ENCODE results near the gene SULT1C2.

The SULT1C2 gene

GRCh38 chr2:108257757-108258331 lies 30.9 kb upstream of the SULT1C2 start:
- no peak for TF ChIP-seq CTCF (IDR thresholded peaks at IDR 0.05; ENCODE audit: low read depth, low read length, missing control alignments)
- in situ Hi-C loops (cut with HindIII; ENCODE audit: low sequenced_read_pairs), result no loop called here
- no peak for DNase-seq (ENCODE audit: low read depth)
- no peak overlapping the region for H3K4me3 ChIP-seq (ENCODE audit: low read depth, low read length)

DNA sequence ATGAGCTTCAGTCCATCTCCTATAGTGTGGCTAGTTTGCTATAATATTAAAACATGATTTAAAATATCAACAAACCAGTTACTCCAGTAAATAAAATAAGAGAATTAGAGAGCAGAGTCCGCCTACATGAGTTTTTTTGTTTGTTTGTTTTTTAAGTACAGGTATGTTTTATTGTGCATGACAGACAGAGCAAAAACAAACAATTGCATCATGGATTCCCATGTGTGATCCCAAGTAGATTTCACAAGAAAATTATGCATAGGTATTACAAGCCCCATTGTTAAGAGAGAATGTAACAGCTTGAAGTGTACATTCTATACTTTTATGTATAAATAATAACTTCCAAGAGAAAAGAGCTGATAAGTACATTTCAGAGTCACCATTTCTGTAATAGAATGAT lies 27.9 kb upstream of the SULT1C2 start:
- in situ Hi-C loops (cut with HindIII; ENCODE audit: low sequenced_read_pairs), result no loop called here
- no peak for TF ChIP-seq CTCF (IDR thresholded peaks at IDR 0.05; ENCODE audit: low read depth, low read length, missing control alignments)
- no peak overlapping the region for H3K4me3 ChIP-seq (ENCODE audit: low read depth, low read length)
- no peak for DNase-seq (ENCODE audit: low read depth)

GRCh38 chr2:108262036-108262435 lies 26.7 kb upstream of the SULT1C2 start:
- no peak for DNase-seq (ENCODE audit: low read depth)
- in situ Hi-C loops (cut with HindIII; ENCODE audit: low sequenced_read_pairs), result no loop called here
- H3K4me3 ChIP-seq (ENCODE audit: low read depth, low read length), result no peak overlapping the region
- no peak for TF ChIP-seq CTCF (IDR thresholded peaks at IDR 0.05; ENCODE audit: low read depth, low read length, missing control alignments)

- in situ Hi-C loops (cut with HindIII; ENCODE audit: low sequenced_read_pairs), result no loop called here
- no peak for DNase-seq (ENCODE audit: low read depth)
- no peak for TF ChIP-seq CTCF (IDR thresholded peaks at IDR 0.05; ENCODE audit: low read depth, low read length, missing control alignments)
- H3K4me3 ChIP-seq (ENCODE audit: low read depth, low read length), result no peak overlapping the region
Observed at GRCh38 chr2:108263401-108263800, 25.3 kb upstream of the SULT1C2 start.

DNA sequence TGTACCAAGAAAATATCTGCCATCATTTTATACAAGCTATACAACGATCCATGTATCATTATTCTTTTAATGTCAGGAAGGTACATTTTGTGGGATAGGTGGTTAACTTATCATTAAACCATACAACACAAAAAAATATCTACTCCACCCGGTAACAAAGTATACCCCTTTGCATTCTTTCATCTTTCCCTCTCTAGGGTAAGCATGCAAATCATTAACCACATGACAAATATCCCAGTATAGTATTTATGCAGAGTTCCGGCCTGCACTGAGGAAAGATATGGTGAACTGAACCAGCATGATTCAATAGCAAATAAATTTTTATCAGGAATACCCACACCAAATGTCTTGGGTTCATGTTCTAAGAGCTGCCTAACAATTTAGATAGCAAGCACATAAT lies 22.5 kb upstream of the SULT1C2 start:
- in situ Hi-C loops (cut with HindIII; ENCODE audit: low sequenced_read_pairs), result no loop called here
- TF ChIP-seq CTCF (IDR thresholded peaks at IDR 0.05; ENCODE audit: low read depth, low read length, missing control alignments), result no peak
- no peak overlapping the region for H3K4me3 ChIP-seq (ENCODE audit: low read depth, low read length)
- no peak for DNase-seq (ENCODE audit: low read depth)

GRCh38 chr2:108267101-108267500 lies 21.6 kb upstream of the SULT1C2 start:
- no peak overlapping the region for H3K4me3 ChIP-seq (ENCODE audit: low read depth, low read length)
- in situ Hi-C loops (cut with HindIII; ENCODE audit: low sequenced_read_pairs), result no loop called here
- no peak for DNase-seq (ENCODE audit: low read depth)
- no peak for TF ChIP-seq CTCF (IDR thresholded peaks at IDR 0.05; ENCODE audit: low read depth, low read length, missing control alignments)

DNA sequence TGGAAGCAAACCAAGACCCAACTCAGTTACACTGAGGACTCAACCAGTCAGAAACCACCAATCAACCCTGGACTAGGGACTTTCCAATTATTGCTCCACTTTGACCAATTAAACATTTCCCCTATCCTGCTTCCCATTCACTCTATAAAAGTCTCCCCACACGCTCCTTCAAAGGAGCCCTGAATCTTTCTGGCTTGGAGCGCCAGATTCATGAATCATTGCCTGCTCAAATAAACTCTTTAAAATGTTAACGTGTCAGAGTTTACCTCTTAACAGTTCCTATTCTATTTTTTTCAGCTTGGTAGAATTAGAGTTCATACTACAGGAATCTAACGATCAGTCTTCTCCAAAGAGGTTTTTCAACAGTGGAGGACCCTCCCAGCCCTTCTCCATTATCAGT lies 20.7 kb upstream of the SULT1C2 start:
- peak; percentile 69 for DNase-seq (ENCODE audit: low read depth)
- in situ Hi-C loops (cut with HindIII; ENCODE audit: low sequenced_read_pairs), result no loop called here
- no peak overlapping the region for H3K4me3 ChIP-seq (ENCODE audit: low read depth, low read length)
- TF ChIP-seq CTCF (IDR thresholded peaks at IDR 0.05; ENCODE audit: low read depth, low read length, missing control alignments), result no peak
